Body of pancreas (tissue), 4 donors: Measurements from ENCODE around the gene SFXN3. TPM values are rescaled to one million over a fixed set of nuclear protein-coding genes. Genes with fewer than 3 reads are reported as not detected.
A peak's percentile ranks its signal among the peaks of the same experiment; 100 is the strongest.

ENCODE experiments used
- ATAC-seq: fragments of 150-250 bp; one replicate; pipeline ENCODE4 v1.9.1; 2016
- DNase-seq, 4 donors: peaks; one replicate each; pipeline ENCODE4 v3.0.0-alpha.2; 2019
- H3K27ac ChIP-seq, 4 donors: fragments of 200-600 bp; sonication (generic); 1 replicate in 3 of 4; 2 replicates in 1 of 4; pipeline versions ENCODE4 v1.5.1 to v1.6.1; 2016 to 2019; ENCODE audit warnings: mild to moderate bottlenecking in 1 of 4, mixed read lengths in 1 of 4, moderate library complexity in 1 of 4
- H3K27me3 ChIP-seq, 2 donors: fragments of 200-600 bp; sonication (generic); one replicate each; pipeline ENCODE4 v1.6.0; 2016; ENCODE audit warnings: mild to moderate bottlenecking in 1 of 2
- H3K36me3 ChIP-seq, 2 donors: fragments of 200-600 bp; sonication (generic); replicated peaks in 1 of 2; 2 replicates each; pipeline ENCODE4 v1.5.1; 2016; ENCODE audit warnings: low read depth in 2 of 2; ENCODE audit not compliant: insufficient read depth in 1 of 2
- H3K4me1 ChIP-seq: fragments of 200-600 bp; sonication (generic); one replicate; pipeline ENCODE4 v1.6.0; 2016
- H3K4me3 ChIP-seq, 2 donors: fragments of 200-600 bp; sonication (generic); 1 replicate in 1 of 2; 2 replicates in 1 of 2; pipeline ENCODE4 v1.5.1; 2016 to 2019
- H3K9me3 ChIP-seq, 3 donors: fragments of 200-600 bp; sonication (generic); 1 replicate in 2 of 3; 2 replicates in 1 of 3; pipeline ENCODE4 v1.5.1; 2016
- CTCF ChIP-seq, 7 experiments: fragments of 450-650 bp in 4 of 7; fragments of 200-600 bp in 3 of 7; sonication (generic) in 3 of 7; IDR thresholded peaks; one replicate each; pipeline ENCODE4 v1.5.1; 2016 to 2019; ENCODE audit warnings: antibody characterized with exemption in 7 of 7
- POLR2A ChIP-seq, 3 donors: fragments of 450-650 bp; IDR thresholded peaks; one replicate each; pipeline ENCODE4 v1.6.1; 2016; ENCODE audit warnings: antibody characterized with exemption in 3 of 3, mild to moderate bottlenecking in 2 of 3
- WGBS, 2 donors: methylation state at CpG; one replicate each; pipeline ENCODE4 v1.1.5; 2017; 5-methylcytosine and 5-hydroxymethylcytosine counted together
- intact Hi-C: fragments of 100-400 bp; cut with DNase I; formaldehyde crosslinking; loops from one replicate; pipeline ENCODE4 v1.15.1; 2023
- total RNA-seq, 2 donors: library from RNA; depleted of rRNA; stranded (reverse); fragments of >200 nt; gene quantifications; one replicate each; pipeline ENCODE4 v1.1.0, GENCODE V29; 2016

SFXN3 gene
- total RNA-seq, 2 donors from 2014 or later = 23.4 to 61.7 TPM

- Histone ChIP-seq H3K4me3 (no peak overlapping the region), H3K27me3 (no peaks in the 10 kb centered on the region), H3K9me3 (no peaks in the 10 kb centered on the region), H3K4me1 (peaks cover 20% of the 10 kb centered on the region), H3K27ac (peak overlapping the region; percentile 72 to 90 (median 79)), H3K36me3 (peaks cover 0 to 2% of the 10 kb centered on the region in 2 donors)
- ATAC-seq (no peak), DNase-seq (no peak)
- intact Hi-C loops = no loop called here
- TF ChIP-seq POLR2A (IDR thresholded peaks at IDR 0.05) = no peak
- TF ChIP-seq CTCF (IDR thresholded peaks at IDR 0.05) = no peak
- 59 to 67% methylated on average over 4 of the region's 4 CpGs for WGBS, 2 donors
Observed at GRCh38 chr10:101042118-101042517, 11.1 kb downstream of the SFXN3 start.

GRCh38 chr10:101042667-101043362 lies 11.8 kb downstream of the SFXN3 start:
- Histone ChIP-seq H3K27ac (peak overlapping the region; percentile 72 to 90 (median 79)), H3K4me3 (no peak overlapping the region), H3K27me3 (peaks cover 0 to 3% of the 10 kb centered on the region in 2 donors), H3K4me1 (peaks cover 20% of the 10 kb centered on the region), H3K36me3 (no peaks in the 10 kb centered on the region), H3K9me3 (no peaks in the 10 kb centered on the region)
- TF ChIP-seq POLR2A (IDR thresholded peaks at IDR 0.05) (peak; percentile 28 to 79 (median 77)), CTCF (IDR thresholded peaks at IDR 0.05) (peak in 2 of 7 experiments; percentile 7)
- intact Hi-C loops = no loop called here
- DNase-seq (peak; percentile 99 to 100 (median 99)), ATAC-seq (peak; percentile 94)
- 2 to 5% methylated on average over 38 to 40 of the region's 40 CpGs for WGBS, 2 donors

GRCh38 chr10:101043363-101043707 lies 12.3 kb downstream of the SFXN3 start:
- intact Hi-C loops = no loop called here
- no peak for DNase-seq
- Histone ChIP-seq H3K9me3 (no peaks in the 10 kb centered on the region), H3K4me3 (no peak overlapping the region), H3K27me3 (peaks cover 0 to 4% of the 10 kb centered on the region in 2 donors), H3K27ac (peak overlapping the region; percentile 72 to 90 (median 79)), H3K36me3 (no peaks in the 10 kb centered on the region), H3K4me1 (peaks cover 25% of the 10 kb centered on the region)
- WGBS, 2 donors = 28 to 38% methylated on average over 2 of the region's 2 CpGs
- no peak for ATAC-seq
- TF ChIP-seq CTCF (IDR thresholded peaks at IDR 0.05) (no peak), POLR2A (IDR thresholded peaks at IDR 0.05) (no peak)

DNA sequence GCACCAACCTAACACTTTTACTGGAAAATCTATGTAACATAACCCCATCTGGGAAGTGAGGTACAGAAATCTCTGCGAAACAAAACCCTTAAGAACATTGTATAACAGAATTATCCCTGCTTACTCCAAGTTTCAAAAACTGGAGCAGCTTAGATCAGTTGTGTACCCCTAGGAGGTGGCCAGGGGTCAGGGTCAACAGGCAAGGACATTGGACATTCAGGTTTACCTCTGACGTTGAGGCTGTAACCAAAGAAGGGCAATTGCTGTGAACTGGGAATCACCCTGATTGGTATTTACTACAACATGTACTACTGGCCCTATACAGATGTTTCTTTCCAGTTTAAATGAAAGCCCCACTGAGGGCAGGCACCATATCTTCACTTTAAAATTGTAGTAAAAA lies 13.1 kb downstream of the SFXN3 start:
- DNase-seq (no peak), ATAC-seq (no peak)
- WGBS, 2 donors = 76 to 88% methylated on average over 2 of the region's 2 CpGs
- H3K9me3 ChIP-seq = no peaks in the 10 kb centered on the region
- no peak overlapping the region for H3K27ac ChIP-seq
- TF ChIP-seq POLR2A (IDR thresholded peaks at IDR 0.05) (no peak), CTCF (IDR thresholded peaks at IDR 0.05) (no peak)
- peaks cover 0 to 11% of the 10 kb centered on the region in 2 donors for H3K27me3 ChIP-seq
- H3K36me3 ChIP-seq = no peaks in the 10 kb centered on the region
- no peak overlapping the region for H3K4me3 ChIP-seq
- intact Hi-C loops = no loop called here
- peaks cover 26% of the 10 kb centered on the region for H3K4me1 ChIP-seq
